ENCODE measurements around the gene AFMID. TPM values are rescaled to one million over a fixed set of nuclear protein-coding genes. Genes with fewer than 3 reads are reported as not detected.

The AFMID gene
- total and polyA plus RNA-seq, 2 donors (not counting 3 experiments of a cell fraction or from before 2014, with no cell fraction given) = 33.5 to 42.9 TPM

- Histone ChIP-seq H4K20me1 (replicated peaks; ENCODE audit: control insufficient read depth, extremely low read depth, insufficient read depth, low read length) (no peaks in the 10 kb centered on the region), H3K4me3 (replicated peaks in 1 of 3; ENCODE audit: insufficient read depth in 1 of 3, low read depth in 1 of 3, low read length in 3 of 3) (no peak overlapping the region), H3K9me3 (replicated peaks; ENCODE audit: control insufficient read depth, insufficient read depth, low read length) (no peaks in the 10 kb centered on the region), H3K4me1 (ENCODE audit: control insufficient read depth, extremely low read depth, insufficient read depth, low read length) (peaks cover 4% of the 10 kb centered on the region), H3K36me3 (ENCODE audit: control insufficient read depth in 2 of 2, extremely low read depth in 1 of 2, insufficient read depth in 2 of 2, low read length in 2 of 2) (no peaks in the 10 kb centered on the region), H3K27me3 (ENCODE audit: control insufficient read depth in 2 of 2, insufficient read depth in 2 of 2, low read length in 2 of 2) (no peaks in the 10 kb centered on the region), H3K9ac (replicated peaks; ENCODE audit: extremely low read depth, insufficient read depth, low read length) (no peak overlapping the region), H3K79me2 (ENCODE audit: control insufficient read depth, insufficient read depth, low read length) (no peaks in the 10 kb centered on the region), H2AFZ (ENCODE audit: low read depth, low read length) (no peak overlapping the region), H3K9me1 (replicated peaks; ENCODE audit: control insufficient read depth, extremely low read depth, insufficient read depth, low read length) (no peaks in the 10 kb centered on the region), H3K4me2 (ENCODE audit: insufficient read depth, low read length) (no peak overlapping the region), H3K27ac (ENCODE audit: insufficient read depth, low read depth, low read length) (no peak overlapping the region)
- no peak for FAIRE-seq
- no peak for DNase-seq (ENCODE audit: low read depth, low spot score)
- BruUV-seq (replicated peaks) = no TSS peak
- intact Hi-C loops (cut with micrococcal nuclease) (loop anchor here (1.0 to 10.0 kb wide), 9 partner anchors 64 to 453 kb away; partner anchors contain the start of genes AFMID, SOCS3, TK1 and TMC6), dilution Hi-C loops (cut with MboI; ENCODE audit: extremely low pct_ligation_motif_present, low sequenced_read_pairs) (no loop called here)
- ChIA-PET CTCF (interaction anchor here (0.6 to 3.7 kb wide), 41 partner anchors 9 to 455 kb away, joined by 3 to 59 read pairs (median 6); partner anchors contain the start of genes AFMID, BIRC5, SOCS3 and SYNGR2), POLR2A (interaction anchor here (1.3 kb wide), 1 partner anchor 108 kb away, joined by 3 read pairs; the partner anchor contains the start of gene SOCS3)
- TF ChIP-seq MAX (IDR thresholded peaks at IDR 0.05; ENCODE audit: insufficient read depth, insufficient read length) (no peak), GATA2 (IDR thresholded peaks at IDR 0.05; ENCODE audit: insufficient read depth, insufficient read length, low read depth, low read length) (no peak), CTCF (IDR thresholded peaks at IDR 0.05; ENCODE audit: extremely low read depth in 1 of 2, insufficient read depth in 1 of 2, low read depth in 1 of 2, low read length in 2 of 2) (no peak), FOS (IDR thresholded peaks at IDR 0.05; ENCODE audit: borderline replicate concordance, insufficient read depth, low read length) (no peak), POLR2AphosphoS5 (IDR thresholded peaks at IDR 0.05; ENCODE audit: insufficient read depth, low read depth, low read length) (no peak), MYC (IDR thresholded peaks at IDR 0.05; ENCODE audit: low read depth, low read length) (no peak)
Observed at GRCh38 chr17:78251773-78252103, 64.6 kb downstream of the AFMID start.
